ENCODE data around the gene HSPA1B.
"Not testable (repeated sequence)": the region's sequence is repeated elsewhere in the genome, so short reads cannot be mapped to it uniquely, and the experiment has no call there.

HSPA1B gene

GRCh38 chr6:31844507-31844906 is 17.0 kb downstream of the HSPA1B start:
- no peaks in the 10 kb centered on the region for H3K4me1 ChIP-seq (ENCODE audit: control insufficient read depth, insufficient read depth, low read length, unreplicated experiment)
- no peak overlapping the region for H3K27ac ChIP-seq (ENCODE audit: low read depth, low read length)
- H3K27me3 ChIP-seq (ENCODE audit: insufficient read depth, low read length) = no peaks in the 10 kb centered on the region

GRCh38 chr6:31847276-31847978 is 19.9 kb downstream of the HSPA1B start:
- Histone ChIP-seq H3K79me2 (ENCODE audit: control insufficient read depth, insufficient read depth, low read length, unreplicated experiment) (no peaks in the 10 kb centered on the region), H3K27me3 (ENCODE audit: insufficient read depth, low read length) (no peaks in the 10 kb centered on the region), H3K36me3 (ENCODE audit: insufficient read depth, low read length) (no peaks in the 10 kb centered on the region), H3K4me3 (ENCODE audit: low read depth, low read length) (no peak overlapping the region), H3K4me1 (ENCODE audit: control insufficient read depth, insufficient read depth, low read length, unreplicated experiment) (no peaks in the 10 kb centered on the region), H3K27ac (ENCODE audit: low read depth, low read length) (no peak overlapping the region), H2AFZ (ENCODE audit: low read length, unreplicated experiment) (no peak overlapping the region)

More at GRCh38 chr6:31844507-31844906, 17.0 kb downstream of the HSPA1B start:
- Histone ChIP-seq H2AFZ (ENCODE audit: low read length, unreplicated experiment) (no peak overlapping the region), H3K79me2 (ENCODE audit: control insufficient read depth, insufficient read depth, low read length, unreplicated experiment) (no peaks in the 10 kb centered on the region), H3K4me3 (ENCODE audit: low read depth, low read length) (no peak overlapping the region), H3K36me3 (ENCODE audit: insufficient read depth, low read length) (peaks cover 12% of the 10 kb centered on the region)

GRCh38 chr6:31850765-31851484 is 23.4 kb downstream of the HSPA1B start:
- Histone ChIP-seq H3K79me2 (ENCODE audit: control insufficient read depth, insufficient read depth, low read length, unreplicated experiment) (no peaks in the 10 kb centered on the region), H3K27ac (ENCODE audit: low read depth, low read length) (no peak overlapping the region), H3K4me3 (ENCODE audit: low read depth, low read length) (no peak overlapping the region), H3K4me1 (ENCODE audit: control insufficient read depth, insufficient read depth, low read length, unreplicated experiment) (no peaks in the 10 kb centered on the region), H3K27me3 (ENCODE audit: insufficient read depth, low read length) (no peaks in the 10 kb centered on the region), H3K36me3 (ENCODE audit: insufficient read depth, low read length) (no peaks in the 10 kb centered on the region), H2AFZ (ENCODE audit: low read length, unreplicated experiment) (no peak overlapping the region)

GRCh38 chr6:31851485-31851832 is 23.9 kb downstream of the HSPA1B start:
- H3K4me1 ChIP-seq (ENCODE audit: control insufficient read depth, insufficient read depth, low read length, unreplicated experiment) = no peaks in the 10 kb centered on the region
- no peaks in the 10 kb centered on the region for H3K27me3 ChIP-seq (ENCODE audit: insufficient read depth, low read length)
- H2AFZ ChIP-seq (ENCODE audit: low read length, unreplicated experiment) = no peak overlapping the region
- no peaks in the 10 kb centered on the region for H3K79me2 ChIP-seq (ENCODE audit: control insufficient read depth, insufficient read depth, low read length, unreplicated experiment)
- no peaks in the 10 kb centered on the region for H3K36me3 ChIP-seq (ENCODE audit: insufficient read depth, low read length)
- no peak overlapping the region for H3K4me3 ChIP-seq (ENCODE audit: low read depth, low read length)
- no peak overlapping the region for H3K27ac ChIP-seq (ENCODE audit: low read depth, low read length)

- not testable (repeated sequence) for H2AFZ ChIP-seq (ENCODE audit: low read length, unreplicated experiment); H3K27me3 ChIP-seq (ENCODE audit: insufficient read depth, low read length); H3K27ac ChIP-seq (ENCODE audit: low read depth, low read length); H3K36me3 ChIP-seq (ENCODE audit: insufficient read depth, low read length); H3K4me3 ChIP-seq (ENCODE audit: low read depth, low read length); H3K4me1 ChIP-seq (ENCODE audit: control insufficient read depth, insufficient read depth, low read length, unreplicated experiment); H3K79me2 ChIP-seq (ENCODE audit: control insufficient read depth, insufficient read depth, low read length, unreplicated experiment)
Measured at GRCh38 chr6:31851980-31852718, 24.6 kb downstream of the HSPA1B start.

- not testable (repeated sequence) for H3K4me3 ChIP-seq (ENCODE audit: low read depth, low read length); H3K79me2 ChIP-seq (ENCODE audit: control insufficient read depth, insufficient read depth, low read length, unreplicated experiment); H3K36me3 ChIP-seq (ENCODE audit: insufficient read depth, low read length); H3K4me1 ChIP-seq (ENCODE audit: control insufficient read depth, insufficient read depth, low read length, unreplicated experiment); H3K27ac ChIP-seq (ENCODE audit: low read depth, low read length); H2AFZ ChIP-seq (ENCODE audit: low read length, unreplicated experiment); H3K27me3 ChIP-seq (ENCODE audit: insufficient read depth, low read length)
Measured at GRCh38 chr6:31857774-31858173, 30.2 kb downstream of the HSPA1B start.

GRCh38 chr6:31858707-31859106 is 31.2 kb downstream of the HSPA1B start:
- Histone ChIP-seq H3K27me3 (ENCODE audit: insufficient read depth, low read length) (no peaks in the 10 kb centered on the region), H3K4me3 (ENCODE audit: low read depth, low read length) (no peak overlapping the region), H3K36me3 (ENCODE audit: insufficient read depth, low read length) (peaks cover 4% of the 10 kb centered on the region; the same call in 1 of the 2 replicates), H3K27ac (ENCODE audit: low read depth, low read length) (no peak overlapping the region), H2AFZ (ENCODE audit: low read length, unreplicated experiment) (no peak overlapping the region), H3K79me2 (ENCODE audit: control insufficient read depth, insufficient read depth, low read length, unreplicated experiment) (peaks cover 7% of the 10 kb centered on the region), H3K4me1 (ENCODE audit: control insufficient read depth, insufficient read depth, low read length, unreplicated experiment) (peaks cover 6% of the 10 kb centered on the region)

- no peak overlapping the region for H3K4me3 ChIP-seq (ENCODE audit: low read depth, low read length)
Measured at GRCh38 chr6:31859923-31860322, 32.4 kb downstream of the HSPA1B start.

GRCh38 chr6:31860349-31860748 is 32.8 kb downstream of the HSPA1B start:
- peaks cover 6% of the 10 kb centered on the region for H3K4me1 ChIP-seq (ENCODE audit: control insufficient read depth, insufficient read depth, low read length, unreplicated experiment)
- H3K27me3 ChIP-seq (ENCODE audit: insufficient read depth, low read length) = no peaks in the 10 kb centered on the region
- H2AFZ ChIP-seq (ENCODE audit: low read length, unreplicated experiment) = no peak overlapping the region
- no peak overlapping the region for H3K27ac ChIP-seq (ENCODE audit: low read depth, low read length)
- peaks cover 4% of the 10 kb centered on the region; the same call in 1 of the 2 replicates for H3K36me3 ChIP-seq (ENCODE audit: insufficient read depth, low read length)
- H3K4me3 ChIP-seq (ENCODE audit: low read depth, low read length) = no peak overlapping the region; the same call in 1 of the 2 replicates
- H3K79me2 ChIP-seq (ENCODE audit: control insufficient read depth, insufficient read depth, low read length, unreplicated experiment) = peaks cover 7% of the 10 kb centered on the region

More at GRCh38 chr6:31859923-31860322, 32.4 kb downstream of the HSPA1B start:
- H3K4me1 ChIP-seq (ENCODE audit: control insufficient read depth, insufficient read depth, low read length, unreplicated experiment) = peaks cover 6% of the 10 kb centered on the region
- peaks cover 7% of the 10 kb centered on the region for H3K79me2 ChIP-seq (ENCODE audit: control insufficient read depth, insufficient read depth, low read length, unreplicated experiment)
- no peak overlapping the region for H2AFZ ChIP-seq (ENCODE audit: low read length, unreplicated experiment)
- peaks cover 4% of the 10 kb centered on the region; the same call in 1 of the 2 replicates for H3K36me3 ChIP-seq (ENCODE audit: insufficient read depth, low read length)
- H3K27me3 ChIP-seq (ENCODE audit: insufficient read depth, low read length) = no peaks in the 10 kb centered on the region
- H3K27ac ChIP-seq (ENCODE audit: low read depth, low read length) = no peak overlapping the region

GRCh38 chr6:31861150-31861549 is 33.6 kb downstream of the HSPA1B start:
- H3K4me1 ChIP-seq (ENCODE audit: control insufficient read depth, insufficient read depth, low read length, unreplicated experiment) = peaks cover 6% of the 10 kb centered on the region
- peaks cover 4% of the 10 kb centered on the region; the same call in 1 of the 2 replicates for H3K36me3 ChIP-seq (ENCODE audit: insufficient read depth, low read length)
- peaks cover 7% of the 10 kb centered on the region for H3K79me2 ChIP-seq (ENCODE audit: control insufficient read depth, insufficient read depth, low read length, unreplicated experiment)
- peak overlapping the region; percentile 81 for H3K4me3 ChIP-seq (ENCODE audit: low read depth, low read length)
- H2AFZ ChIP-seq (ENCODE audit: low read length, unreplicated experiment) = no peak overlapping the region
- H3K27ac ChIP-seq (ENCODE audit: low read depth, low read length) = no peak overlapping the region
- H3K27me3 ChIP-seq (ENCODE audit: insufficient read depth, low read length) = no peaks in the 10 kb centered on the region

Measured in ACC112 (cell line).